PC-3 (cell line): ENCODE data around the gene R3HCC1L.

ENCODE experiments used
- EZH2 ChIP-seq: fragments of 300-600 bp; sonication (generic); IDR thresholded peaks from one replicate; pipeline ENCODE4 v1.6.1; 2017; ENCODE audit warnings: antibody characterized with exemption, mild to moderate bottlenecking, low read length; ENCODE audit not compliant: unreplicated experiment
- TF ChIP-seq, protein P1 (sequence below): fragments of 300-600 bp; sonication (generic); conservative IDR thresholded peaks from 2 replicates; pipeline ENCODE4 v1.5.1; 2017; ENCODE audit warnings: antibody characterized with exemption, low read depth, mild to moderate bottlenecking, low read length

DNA sequence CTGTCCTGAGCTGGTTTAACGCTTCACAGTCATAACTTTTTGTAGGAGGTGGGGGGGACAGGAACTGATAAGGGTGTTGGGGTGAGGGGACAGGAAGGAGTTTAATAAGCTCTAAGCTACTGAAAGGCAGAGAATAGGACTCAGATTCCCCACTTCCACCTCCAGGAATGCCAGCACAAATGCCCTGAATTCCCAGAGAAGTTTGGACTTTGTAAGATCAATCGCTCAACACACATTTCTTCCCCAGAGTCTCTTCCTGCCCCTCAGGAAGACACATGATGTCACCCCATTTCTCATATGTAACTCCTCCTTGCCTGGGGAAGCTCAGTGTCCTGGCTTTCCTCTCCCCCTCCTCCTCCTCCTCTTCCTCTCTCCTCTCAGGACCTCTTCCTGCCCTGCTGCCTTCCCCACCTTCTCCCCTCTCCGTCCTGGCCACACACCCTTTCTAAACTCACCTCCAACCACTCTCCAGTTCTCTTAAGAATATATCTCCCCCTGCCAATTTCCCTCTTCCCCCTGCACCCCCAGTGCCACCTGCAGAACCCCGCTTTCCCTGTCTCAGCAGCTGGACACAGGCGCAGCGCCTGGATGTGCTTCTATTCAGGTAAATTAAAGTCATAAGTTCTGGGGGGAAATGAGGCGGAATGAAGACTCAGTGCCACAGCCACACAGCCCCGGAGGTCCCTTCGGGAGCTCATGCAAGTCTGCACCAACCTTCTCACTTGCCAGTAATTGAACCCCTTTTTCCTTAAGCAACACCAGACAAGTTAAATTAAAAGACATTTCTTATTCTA, 138.8 kb downstream of the R3HCC1L start:
- no peak for TF ChIP-seq EZH2
- TF ChIP-seq, protein P1, sequence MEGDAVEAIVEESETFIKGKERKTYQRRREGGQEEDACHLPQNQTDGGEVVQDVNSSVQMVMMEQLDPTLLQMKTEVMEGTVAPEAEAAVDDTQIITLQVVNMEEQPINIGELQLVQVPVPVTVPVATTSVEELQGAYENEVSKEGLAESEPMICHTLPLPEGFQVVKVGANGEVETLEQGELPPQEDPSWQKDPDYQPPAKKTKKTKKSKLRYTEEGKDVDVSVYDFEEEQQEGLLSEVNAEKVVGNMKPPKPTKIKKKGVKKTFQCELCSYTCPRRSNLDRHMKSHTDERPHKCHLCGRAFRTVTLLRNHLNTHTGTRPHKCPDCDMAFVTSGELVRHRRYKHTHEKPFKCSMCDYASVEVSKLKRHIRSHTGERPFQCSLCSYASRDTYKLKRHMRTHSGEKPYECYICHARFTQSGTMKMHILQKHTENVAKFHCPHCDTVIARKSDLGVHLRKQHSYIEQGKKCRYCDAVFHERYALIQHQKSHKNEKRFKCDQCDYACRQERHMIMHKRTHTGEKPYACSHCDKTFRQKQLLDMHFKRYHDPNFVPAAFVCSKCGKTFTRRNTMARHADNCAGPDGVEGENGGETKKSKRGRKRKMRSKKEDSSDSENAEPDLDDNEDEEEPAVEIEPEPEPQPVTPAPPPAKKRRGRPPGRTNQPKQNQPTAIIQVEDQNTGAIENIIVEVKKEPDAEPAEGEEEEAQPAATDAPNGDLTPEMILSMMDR = no peak
